NCI-H1092 treated with DMSO at 0.1 percent for 48 hours (cell line): Measurements from ENCODE around the gene CBARP.

Source experiments
- DNase-seq: peaks from one replicate; lab custom pipeline; 2025; lab: John Stamatoyannopoulos, UW

Gene CBARP

GRCh38 chr19:1275976-1276627 is 38.3 kb upstream of the CBARP start:
- DNase-seq: no peak

DNA sequence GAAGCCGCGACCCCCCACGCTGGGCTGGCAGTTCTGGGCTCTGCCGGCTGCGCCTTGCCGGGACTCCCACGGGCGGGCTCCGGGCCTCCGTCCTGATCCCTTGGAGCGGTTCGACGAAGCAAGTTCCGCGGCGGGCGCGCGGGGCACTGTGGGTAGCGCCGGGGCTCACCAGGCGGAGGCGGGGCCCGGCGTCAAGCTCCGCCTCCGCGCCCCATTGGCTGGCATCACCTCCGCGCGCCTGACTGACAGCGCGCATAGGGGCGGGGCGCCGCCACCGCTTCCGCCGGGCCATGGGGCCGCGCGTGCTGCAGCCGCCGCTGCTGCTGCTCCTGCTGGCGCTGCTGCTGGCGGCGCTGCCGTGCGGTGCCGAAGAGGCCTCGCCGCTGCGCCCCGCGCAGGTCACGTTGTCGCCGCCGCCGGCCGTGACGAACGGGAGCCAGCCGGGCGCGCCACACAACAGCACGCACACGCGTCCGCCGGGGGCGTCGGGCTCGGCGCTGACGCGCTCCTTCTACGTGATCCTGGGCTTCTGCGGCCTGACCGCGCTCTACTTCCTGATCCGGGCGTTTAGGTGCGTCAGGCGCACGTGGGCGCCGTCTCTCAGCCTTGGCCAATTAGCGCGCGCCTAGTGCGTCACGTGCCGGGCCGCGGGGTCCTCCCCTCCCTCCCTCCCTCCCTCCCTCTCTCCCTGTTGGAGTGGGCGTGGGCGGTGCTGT is 37.6 kb upstream of the CBARP start, which contains the start of gene FAM174C:
FAM174C (plus strand) TSS at position 271 of the 716 bp plus-strand sequence; CDS start at position 291, 20 bp downstream.
- DNase-seq: peak; percentile 95

GRCh38 chr19:1274852-1275259 is 37.1 kb upstream of the CBARP start:
- no peak for DNase-seq

DNA sequence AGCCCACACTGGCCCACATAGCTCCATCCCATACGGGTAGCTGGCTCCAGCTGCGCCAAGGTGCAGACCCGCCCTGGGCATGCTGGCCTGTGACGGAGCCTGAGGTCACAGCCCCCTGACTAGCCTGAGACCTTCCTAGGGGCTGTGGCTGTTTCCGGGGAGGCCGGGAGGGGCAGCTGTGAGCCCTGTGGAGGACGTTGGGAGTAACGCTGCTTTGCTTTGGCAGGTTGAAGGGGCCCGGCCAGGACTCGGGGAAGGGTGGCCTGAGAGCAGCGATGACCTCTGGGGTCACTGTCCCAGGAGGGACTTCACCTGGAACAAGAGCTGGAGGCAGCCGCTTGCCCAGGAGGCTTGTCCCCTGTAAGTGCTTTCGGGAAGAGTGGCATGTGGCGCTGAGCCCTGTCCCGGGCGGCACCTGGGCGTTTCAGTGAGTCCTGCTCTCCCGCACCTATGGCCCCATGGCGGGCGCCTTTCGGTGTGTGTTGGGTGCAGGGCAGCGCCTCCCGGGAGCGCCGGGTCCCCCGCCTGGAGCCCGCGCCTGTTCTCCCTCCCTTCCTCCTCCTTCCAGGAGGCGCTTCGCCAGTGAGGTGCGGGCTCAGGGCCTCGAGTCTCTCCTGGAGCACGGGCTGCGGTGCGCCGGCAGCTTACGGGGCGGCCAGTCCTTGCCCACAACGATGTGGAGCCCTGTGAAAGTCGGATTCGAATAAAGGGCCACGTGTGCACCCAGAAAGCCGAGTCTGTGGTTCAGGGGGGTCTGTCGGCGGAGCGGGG is 36.5 kb upstream of the CBARP start:
- no peak for DNase-seq

DNA sequence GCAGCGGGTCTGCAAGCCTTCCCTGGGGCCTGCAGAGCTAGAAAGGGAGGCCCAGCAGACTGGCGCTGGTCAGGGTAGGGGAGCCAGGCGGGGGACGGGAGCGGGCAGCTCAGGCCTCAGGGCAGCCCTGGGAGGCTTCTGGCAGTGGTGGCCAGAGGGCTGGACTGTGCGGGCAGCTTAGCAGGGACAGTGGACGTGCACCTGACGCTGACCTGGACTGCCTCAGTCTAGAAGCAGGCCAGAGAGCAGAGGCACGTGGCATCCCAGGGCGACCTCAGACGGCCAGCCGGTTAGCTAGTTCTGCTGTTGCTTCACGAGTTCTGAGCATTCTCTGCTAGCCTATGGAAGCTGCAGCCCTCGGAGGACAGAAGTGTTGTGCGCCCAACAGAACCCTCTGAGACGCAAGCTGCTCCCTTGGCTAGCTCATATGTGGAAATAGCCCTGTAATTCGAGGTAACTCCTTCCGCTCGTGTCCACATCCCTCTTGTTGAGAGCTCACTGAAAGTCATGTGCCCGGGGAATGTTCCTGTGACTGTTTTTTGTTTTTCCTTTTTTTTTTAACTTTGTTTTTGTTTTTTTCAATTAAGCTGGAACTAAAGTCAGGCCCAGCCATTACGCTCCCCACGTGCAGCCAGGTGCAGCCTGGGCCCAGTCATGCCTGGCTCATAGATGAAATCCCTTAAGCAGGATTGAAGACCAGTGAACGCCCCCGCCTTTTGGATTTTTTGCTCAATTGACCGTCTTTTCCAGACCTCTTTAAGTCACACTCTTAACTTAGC is 35.6 kb upstream of the CBARP start:
- no peak for DNase-seq

DNA sequence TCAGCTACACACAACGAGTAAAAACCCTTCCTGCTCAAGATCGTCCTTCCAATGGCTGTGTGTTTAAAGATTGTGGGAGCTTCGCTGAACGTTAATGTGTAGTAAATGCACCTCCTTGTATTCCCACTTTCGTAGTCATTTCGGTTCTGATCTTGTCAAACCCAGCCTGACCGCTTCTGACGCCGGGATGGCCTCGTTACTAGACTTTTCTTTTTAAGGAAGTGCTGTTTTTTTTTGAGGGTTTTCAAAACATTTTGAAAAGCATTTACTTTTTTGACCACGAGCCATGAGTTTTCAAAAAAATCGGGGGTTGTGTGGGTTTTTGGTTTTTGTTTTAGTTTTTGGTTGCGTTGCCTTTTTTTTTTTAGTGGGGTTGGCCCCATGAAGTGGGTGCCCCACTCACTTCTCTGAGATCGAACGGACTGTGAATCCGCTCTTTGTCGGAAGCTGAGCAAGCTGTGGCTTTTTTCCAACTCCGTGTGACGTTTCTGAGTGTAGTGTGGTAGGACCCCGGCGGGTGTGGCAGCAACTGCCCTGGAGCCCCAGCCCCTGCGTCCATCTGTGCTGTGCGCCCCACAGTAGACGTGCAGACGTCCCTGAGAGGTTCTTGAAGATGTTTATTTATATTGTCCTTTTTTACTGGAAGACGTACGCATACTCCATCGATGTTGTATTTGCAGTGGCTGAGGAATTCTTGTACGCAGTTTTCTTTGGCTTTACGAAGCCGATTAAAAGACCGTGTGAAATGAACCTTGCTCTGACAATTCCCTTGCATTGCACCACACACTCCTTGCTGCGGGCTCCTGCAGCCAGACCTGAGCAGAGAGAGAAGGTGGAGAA is 34.8 kb upstream of the CBARP start:
- no peak for DNase-seq

- DNase-seq: no peak
These were observed 34.0 kb upstream of the CBARP start for GRCh38 chr19:1271528-1272422.

DNA sequence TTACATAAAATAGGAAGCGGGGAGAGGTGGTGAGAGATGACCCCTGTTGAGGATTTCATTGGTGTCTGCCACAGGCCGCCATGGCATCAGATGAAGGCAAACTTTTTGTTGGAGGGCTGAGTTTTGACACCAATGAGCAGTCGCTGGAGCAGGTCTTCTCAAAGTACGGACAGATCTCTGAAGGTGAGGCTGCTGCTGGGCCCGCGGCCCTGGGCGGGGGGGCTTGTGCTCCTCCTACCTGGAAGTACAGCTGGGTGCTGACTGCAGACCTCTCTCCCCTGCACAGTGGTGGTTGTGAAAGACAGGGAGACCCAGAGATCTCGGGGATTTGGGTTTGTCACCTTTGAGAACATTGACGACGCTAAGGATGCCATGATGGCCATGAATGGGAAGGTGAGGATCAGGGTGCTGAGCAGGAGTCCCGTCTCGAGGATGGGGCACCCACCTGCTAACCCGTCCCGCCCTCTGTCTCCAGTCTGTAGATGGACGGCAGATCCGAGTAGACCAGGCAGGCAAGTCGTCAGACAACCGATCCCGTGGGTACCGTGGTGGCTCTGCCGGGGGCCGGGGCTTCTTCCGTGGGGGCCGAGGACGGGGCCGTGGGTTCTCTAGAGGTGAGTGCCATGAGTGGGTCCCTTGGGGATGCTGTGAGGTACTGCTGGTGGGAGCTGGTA is 33.2 kb upstream of the CBARP start:
- no peak for DNase-seq

GRCh38 chr19:1270213-1270853 is 32.5 kb upstream of the CBARP start:
- peak; percentile 41 for DNase-seq

DNA sequence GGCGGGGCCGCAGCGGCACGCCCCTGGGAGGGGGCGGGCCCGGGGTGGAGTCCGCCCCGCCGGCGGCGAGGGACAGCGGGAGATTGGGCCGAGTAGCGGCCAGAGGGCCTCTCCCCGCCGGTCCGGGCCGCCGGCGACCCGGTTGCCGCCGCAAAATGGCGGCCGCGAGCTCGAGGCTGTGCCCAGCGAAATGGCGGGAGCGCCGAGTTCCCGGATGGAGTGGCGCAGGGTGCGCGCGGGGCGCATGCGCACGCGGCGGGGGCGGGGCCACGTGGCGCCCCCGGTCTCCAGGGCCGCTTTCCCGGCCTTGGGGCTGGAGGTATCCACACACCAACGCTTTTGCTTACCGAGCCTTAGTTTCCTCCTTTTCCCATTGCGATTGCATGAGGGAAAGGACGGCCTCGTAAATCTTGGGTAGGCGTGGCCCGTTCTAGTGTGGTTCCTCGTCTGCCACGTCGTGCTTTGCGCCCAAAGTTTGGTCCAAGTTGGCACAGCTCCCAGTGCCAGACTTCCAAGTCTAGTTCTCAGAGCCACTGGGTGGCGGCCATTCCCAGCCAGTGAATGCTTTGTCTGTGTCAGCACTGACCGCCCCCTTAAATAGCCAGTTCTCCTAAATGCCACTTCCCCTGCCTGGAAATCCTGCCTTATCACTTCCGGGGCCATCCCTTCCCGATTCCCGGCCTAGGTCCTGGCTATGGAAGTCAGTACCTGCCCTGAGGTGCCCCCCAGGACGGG is 31.8 kb upstream of the CBARP start:
- peak; percentile 84 for DNase-seq

GRCh38 chr19:1269065-1269477 is 31.3 kb upstream of the CBARP start, which contains the start of gene CIRBP:
TSS of gene CIRBP (plus strand) at chr19:1269332. CDS start at chr19:1270934, 1,602 bp downstream.
- DNase-seq: peak; percentile 98

DNA sequence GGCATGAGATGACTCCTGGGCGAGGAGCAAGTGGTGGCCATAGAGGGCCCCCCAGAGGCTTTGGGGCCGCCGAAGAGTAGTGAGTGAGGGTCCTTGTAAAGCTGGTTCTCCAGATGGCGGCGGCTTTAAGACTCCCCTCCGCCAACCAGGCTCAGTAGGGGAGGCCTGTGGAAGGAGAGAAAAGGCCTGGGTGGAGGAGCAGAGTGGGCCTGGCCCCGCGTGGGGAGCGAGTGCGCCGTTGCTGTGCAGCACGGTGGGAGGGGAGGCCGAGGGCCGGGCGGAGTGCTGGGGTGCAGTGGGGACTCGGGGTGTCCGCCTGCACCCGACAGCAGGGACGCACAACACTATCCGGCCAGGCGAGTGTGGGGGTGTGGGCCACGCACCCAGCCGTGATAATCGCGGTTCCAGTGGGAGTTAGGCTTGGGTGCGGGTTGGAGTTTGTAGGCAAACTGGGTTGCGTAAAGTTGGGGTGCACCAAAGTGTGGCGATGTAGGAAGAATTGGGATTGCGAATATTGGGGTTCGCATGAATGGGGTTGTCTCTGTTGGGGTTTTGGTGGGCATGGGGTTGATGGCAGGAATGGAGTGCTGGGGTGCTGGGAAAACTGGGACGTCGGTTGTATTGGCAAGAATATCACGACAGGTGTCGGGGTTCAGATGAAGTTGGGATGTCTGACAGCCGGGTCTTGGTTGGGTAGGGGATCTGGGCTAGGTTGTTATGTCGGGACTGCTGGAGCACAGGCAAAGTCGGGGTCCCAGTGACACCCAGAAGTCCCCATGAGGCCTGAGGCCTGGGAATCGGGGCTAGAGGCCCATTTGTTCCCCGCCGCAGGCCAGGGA is 30.6 kb upstream of the CBARP start:
- no peak for DNase-seq

- no peak for DNase-seq
These were observed 29.8 kb upstream of the CBARP start for GRCh38 chr19:1267477-1268225.

DNA sequence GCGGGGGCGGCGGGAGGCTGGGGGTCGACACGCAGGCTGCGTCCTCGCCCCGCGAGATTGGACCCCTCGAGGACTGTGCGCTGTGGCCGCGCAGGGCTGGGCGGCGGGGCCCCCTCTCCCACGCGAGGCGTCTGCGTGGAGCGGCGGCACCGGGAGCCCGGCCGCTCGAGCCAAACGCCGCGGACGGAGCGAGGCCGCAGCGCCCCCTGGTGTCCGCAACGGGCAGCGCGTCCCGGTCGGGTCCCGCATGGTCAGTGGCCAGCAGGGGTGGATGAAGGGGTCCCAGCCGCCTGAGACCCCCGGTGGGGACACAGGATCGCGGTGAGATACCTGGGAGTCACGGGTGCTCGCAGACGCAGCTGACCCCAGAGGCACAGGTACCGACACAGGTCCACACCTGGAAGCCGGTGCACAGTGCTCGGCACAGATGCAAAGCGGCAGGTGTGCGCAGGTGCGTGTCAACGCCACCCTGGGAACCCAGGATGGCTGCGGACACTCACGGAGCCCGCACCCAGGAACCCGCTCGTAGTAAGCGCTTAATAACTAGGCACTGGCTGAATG is 29.2 kb upstream of the CBARP start:
- peak; percentile 48 for DNase-seq

DNA sequence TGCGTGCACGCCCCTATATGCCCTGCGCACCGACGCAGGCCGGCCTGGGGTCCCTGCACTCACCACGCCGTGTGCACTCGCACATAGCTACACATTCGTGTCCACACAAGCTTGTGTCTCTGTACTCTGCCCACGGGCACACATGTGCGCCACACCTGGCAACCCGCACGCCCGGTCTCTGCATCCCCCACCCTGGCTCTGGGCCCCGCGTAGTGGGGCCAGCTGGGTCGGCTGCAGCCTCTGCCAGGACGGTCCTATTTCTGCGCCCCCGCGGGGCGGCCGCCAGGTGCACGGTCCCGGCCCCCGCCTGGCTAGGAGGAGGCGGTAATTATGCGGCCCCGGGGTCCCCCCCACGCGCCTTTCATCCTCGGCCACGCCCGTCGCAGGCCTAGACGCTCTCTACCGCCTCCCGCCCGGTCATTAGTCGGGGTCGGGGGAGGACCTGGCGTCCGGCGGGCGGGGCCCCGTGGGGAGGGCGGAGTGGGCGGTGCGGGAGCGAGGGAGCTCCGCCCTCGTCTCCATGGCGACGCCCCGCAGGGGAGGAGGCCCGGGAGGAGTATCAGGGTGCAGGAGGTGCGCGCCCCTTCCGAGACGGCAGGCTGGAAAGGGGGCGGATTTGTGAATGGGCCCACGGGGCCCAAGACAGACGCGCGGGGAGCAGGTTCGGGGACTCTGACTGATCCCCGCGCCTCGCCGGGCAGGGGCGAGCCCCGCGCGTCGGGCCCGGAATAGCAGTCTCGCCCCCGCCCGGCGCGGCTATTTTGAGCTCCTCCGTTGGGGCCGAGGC is 28.5 kb upstream of the CBARP start:
- peak; percentile 71 for DNase-seq
